Uterus (tissue), 2 donors: Measurements from ENCODE around the gene ATP11A.

ENCODE experiments used
- CTCF ChIP-seq, 4 experiments: fragments of 200-600 bp in 2 of 4; fragments of 450-650 bp in 2 of 4; sonication (generic) in 2 of 4; IDR thresholded peaks; one replicate each; pipeline ENCODE4 v1.5.1; 2016 to 2019; ENCODE audit warnings: antibody characterized with exemption in 4 of 4, mild to moderate bottlenecking in 2 of 4, moderate library complexity in 1 of 4
- POLR2A ChIP-seq, 2 donors: fragments of 450-650 bp; IDR thresholded peaks; one replicate each; pipeline ENCODE4 v1.6.1; 2016; ENCODE audit warnings: antibody characterized with exemption in 2 of 2, mild to moderate bottlenecking in 1 of 2, moderate library complexity in 1 of 2

DNA sequence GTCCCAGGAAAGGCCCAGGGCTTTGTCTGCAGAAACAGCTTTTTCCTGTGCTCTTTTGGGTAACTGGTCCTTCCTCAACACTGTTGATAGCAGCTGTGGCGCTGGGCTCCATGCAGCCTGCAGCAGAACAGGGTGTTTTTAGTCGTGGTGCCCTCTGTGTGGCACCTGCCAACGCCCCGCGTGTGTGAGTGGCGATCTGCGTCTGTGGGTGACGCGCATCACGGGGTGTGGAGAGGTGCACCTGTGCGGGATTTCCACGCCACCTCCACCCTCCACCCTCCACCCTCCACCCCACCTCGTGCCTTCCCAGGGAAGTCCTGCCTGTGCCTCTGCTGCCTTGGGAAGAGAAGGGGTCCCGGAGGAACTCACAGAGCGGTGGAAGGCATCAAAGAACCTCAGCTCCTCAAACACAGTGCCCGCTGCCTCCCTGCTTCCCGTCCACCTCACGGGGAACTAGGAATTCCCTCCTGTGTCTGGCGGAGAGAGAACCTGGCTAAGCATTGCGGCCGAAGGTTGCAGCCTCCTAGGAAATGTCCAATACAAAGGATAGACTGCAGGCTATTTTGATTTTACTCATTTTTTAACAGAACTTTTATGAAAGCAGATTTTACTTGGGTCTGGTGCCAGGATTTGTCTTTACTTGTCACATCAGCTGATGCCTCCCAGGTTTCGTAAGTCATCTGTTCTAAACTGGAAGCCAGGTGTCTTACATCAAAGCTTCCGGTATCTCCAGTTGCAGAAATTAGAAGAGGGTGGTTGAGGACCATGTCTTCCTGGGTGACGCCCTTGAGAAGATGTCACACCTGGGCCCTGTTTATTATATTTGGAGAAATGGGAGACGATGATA lies 84.0 kb downstream of the ATP11A start:
- no peak for TF ChIP-seq CTCF (IDR thresholded peaks at IDR 0.05)
- TF ChIP-seq POLR2A (IDR thresholded peaks at IDR 0.05): no peak
